Measurements from ENCODE around the gene BRINP3. TPM values are rescaled to one million over a fixed set of nuclear protein-coding genes. Genes with fewer than 3 reads are reported as not detected.

Gene BRINP3
- total RNA-seq, 1 donor from 2014 or later: not detected

DNA sequence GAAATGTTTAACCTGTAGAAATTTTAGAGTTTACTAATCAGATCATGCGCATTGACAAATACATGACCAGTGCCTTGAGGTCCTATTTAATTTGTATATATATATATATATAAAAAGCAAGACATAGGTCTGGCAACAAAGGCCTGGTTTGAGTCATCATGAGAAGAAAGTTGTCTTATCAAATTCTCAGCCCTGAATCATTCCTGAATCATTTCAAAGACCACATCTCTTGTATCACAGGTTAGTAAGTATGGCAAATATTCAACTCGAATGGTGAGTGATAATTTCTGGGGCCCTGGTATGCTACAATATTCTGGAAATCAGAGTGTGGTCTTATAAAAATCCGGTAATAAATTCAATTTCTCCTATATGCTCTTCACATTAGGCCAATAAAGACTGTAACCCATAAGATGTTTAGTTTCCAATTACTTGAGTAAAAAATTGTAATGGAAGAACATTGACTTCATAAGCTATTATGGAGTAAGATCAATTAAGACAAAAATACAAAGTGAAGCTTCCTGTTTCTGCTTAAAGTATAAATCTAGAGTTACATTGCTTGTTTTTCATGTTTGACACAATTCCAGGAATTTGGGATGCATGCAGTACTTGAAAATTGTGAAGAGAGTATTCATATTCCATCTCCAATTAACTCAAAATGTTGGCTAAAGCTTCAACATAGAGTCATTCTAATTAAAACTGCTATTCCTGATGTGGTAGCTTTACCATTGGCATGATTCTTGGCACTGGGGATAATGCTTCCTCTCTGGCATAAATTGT, 309.4 kb downstream of the BRINP3 start:
- TF ChIP-seq, protein P1, sequence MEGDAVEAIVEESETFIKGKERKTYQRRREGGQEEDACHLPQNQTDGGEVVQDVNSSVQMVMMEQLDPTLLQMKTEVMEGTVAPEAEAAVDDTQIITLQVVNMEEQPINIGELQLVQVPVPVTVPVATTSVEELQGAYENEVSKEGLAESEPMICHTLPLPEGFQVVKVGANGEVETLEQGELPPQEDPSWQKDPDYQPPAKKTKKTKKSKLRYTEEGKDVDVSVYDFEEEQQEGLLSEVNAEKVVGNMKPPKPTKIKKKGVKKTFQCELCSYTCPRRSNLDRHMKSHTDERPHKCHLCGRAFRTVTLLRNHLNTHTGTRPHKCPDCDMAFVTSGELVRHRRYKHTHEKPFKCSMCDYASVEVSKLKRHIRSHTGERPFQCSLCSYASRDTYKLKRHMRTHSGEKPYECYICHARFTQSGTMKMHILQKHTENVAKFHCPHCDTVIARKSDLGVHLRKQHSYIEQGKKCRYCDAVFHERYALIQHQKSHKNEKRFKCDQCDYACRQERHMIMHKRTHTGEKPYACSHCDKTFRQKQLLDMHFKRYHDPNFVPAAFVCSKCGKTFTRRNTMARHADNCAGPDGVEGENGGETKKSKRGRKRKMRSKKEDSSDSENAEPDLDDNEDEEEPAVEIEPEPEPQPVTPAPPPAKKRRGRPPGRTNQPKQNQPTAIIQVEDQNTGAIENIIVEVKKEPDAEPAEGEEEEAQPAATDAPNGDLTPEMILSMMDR (IDR thresholded peaks at IDR 0.05; ENCODE audit: insufficient read depth, low read length, severe bottlenecking): no peak
- Histone ChIP-seq H3K4me3 (ENCODE audit: low read depth, low read length) (no peak overlapping the region), H3K27me3 (ENCODE audit: control insufficient read depth, insufficient read depth, low read length) (no peaks in the 10 kb centered on the region), H3K36me3 (ENCODE audit: control insufficient read depth, insufficient read depth, low read length) (no peaks in the 10 kb centered on the region)
- peak; percentile 87 for DNase-seq (ENCODE audit: low read depth)
- no peak for FAIRE-seq

DNA sequence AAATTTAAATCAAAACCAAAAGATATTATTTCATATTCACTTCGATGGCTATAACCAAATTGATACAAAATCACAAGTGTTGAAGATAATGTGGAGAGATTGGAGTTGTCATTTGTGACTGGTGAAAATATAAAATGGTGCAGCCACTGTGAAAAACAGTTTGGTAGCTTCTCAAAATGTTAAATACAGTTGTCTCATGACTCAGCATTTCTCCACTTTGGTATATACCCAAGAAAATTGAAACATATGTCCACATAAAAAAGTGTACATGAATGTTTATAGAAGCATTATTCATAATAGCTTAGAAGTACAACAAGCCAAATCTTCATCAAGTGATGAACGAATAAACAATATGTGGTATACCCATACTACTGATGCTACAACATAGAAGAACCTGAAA, 318.5 kb downstream of the BRINP3 start:
- Histone ChIP-seq H3K4me3 (ENCODE audit: low read depth, low read length) (no peak overlapping the region), H3K36me3 (ENCODE audit: control insufficient read depth, insufficient read depth, low read length) (no peaks in the 10 kb centered on the region), H3K27me3 (ENCODE audit: control insufficient read depth, insufficient read depth, low read length) (no peaks in the 10 kb centered on the region)
- FAIRE-seq (no peak), DNase-seq (ENCODE audit: low read depth) (no peak)
- TF ChIP-seq, protein P1 (IDR thresholded peaks at IDR 0.05; ENCODE audit: insufficient read depth, low read length, severe bottlenecking): no peak

DNA sequence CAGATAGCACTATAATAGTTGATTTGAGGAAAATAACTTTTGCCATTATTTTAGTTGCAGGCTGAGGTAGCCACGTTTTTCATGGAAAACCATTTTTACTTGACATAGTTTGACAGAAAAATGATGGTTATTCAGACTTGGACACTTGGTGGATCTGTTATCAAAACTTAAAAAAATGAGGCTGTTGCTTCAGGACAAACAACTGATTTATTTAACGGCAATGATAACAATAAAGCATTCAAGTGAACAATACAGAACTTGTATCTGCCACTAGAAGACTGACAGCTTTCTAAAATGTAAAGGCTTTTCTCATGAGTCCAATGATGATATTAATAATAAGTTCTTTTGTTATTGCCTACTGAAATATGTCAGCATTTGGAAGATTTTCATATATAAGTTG, 322.9 kb downstream of the BRINP3 start:
- TF ChIP-seq, protein P1 (IDR thresholded peaks at IDR 0.05; ENCODE audit: insufficient read depth, low read length, severe bottlenecking): no peak
- no peaks in the 10 kb centered on the region for H3K27me3 ChIP-seq (ENCODE audit: control insufficient read depth, insufficient read depth, low read length)

DNA sequence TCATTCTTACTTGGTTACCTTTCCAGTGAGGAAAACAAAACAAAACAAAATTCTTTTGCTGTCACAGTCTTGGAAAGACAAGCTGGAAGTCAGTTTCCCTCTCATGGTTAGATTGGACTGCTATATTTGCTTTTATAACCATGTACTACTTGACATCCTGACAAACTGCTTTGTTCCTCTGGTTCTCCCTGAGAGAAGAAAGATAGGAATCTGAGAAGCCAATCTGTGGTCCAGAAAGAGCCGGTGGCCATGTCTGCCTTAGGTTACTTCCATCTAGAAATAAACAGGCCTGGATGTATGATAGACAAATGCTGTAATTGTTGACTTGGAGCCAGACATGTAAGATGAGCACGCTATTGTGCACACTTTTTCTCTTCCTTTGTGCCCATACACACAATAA, 330.0 kb downstream of the BRINP3 start:
- DNase-seq (ENCODE audit: low read depth) (no peak), FAIRE-seq (no peak)
- Histone ChIP-seq H3K27me3 (ENCODE audit: control insufficient read depth, insufficient read depth, low read length) (no peaks in the 10 kb centered on the region), H3K36me3 (ENCODE audit: control insufficient read depth, insufficient read depth, low read length) (no peaks in the 10 kb centered on the region), H3K4me3 (ENCODE audit: low read depth, low read length) (no peak overlapping the region)
- TF ChIP-seq, protein P1 (IDR thresholded peaks at IDR 0.05; ENCODE audit: insufficient read depth, low read length, severe bottlenecking): no peak

More for the DNA sequence above, 322.9 kb downstream of the BRINP3 start:
- DNase-seq (ENCODE audit: low read depth) (no peak), FAIRE-seq (no peak)
- no peak overlapping the region for H3K4me3 ChIP-seq (ENCODE audit: low read depth, low read length)
- no peaks in the 10 kb centered on the region for H3K36me3 ChIP-seq (ENCODE audit: control insufficient read depth, insufficient read depth, low read length)

DNA sequence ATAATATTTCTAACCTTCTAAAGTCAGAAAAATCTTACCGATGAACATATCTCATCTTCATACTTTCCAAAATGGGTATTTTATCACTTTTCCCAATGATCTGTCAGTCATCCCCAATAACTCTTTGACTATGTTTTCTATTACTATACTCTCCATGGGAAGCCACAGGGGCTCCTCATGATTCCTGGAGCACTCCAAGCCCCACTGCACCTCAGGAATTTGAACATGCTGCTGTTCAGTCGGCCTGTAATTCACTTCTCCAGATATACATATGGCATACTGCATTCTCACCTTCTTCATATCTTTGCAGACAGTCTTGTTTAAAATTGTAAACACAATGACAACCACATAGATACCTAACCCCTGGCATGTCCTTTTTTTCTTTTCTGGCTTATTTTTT, 333.0 kb downstream of the BRINP3 start:
- Histone ChIP-seq H3K27me3 (ENCODE audit: control insufficient read depth, insufficient read depth, low read length) (no peaks in the 10 kb centered on the region), H3K4me3 (ENCODE audit: low read depth, low read length) (no peak overlapping the region), H3K36me3 (ENCODE audit: control insufficient read depth, insufficient read depth, low read length) (no peaks in the 10 kb centered on the region)
- no peak for DNase-seq (ENCODE audit: low read depth)
- no peak for FAIRE-seq
- TF ChIP-seq, protein P1 (IDR thresholded peaks at IDR 0.05; ENCODE audit: insufficient read depth, low read length, severe bottlenecking): no peak

DNA sequence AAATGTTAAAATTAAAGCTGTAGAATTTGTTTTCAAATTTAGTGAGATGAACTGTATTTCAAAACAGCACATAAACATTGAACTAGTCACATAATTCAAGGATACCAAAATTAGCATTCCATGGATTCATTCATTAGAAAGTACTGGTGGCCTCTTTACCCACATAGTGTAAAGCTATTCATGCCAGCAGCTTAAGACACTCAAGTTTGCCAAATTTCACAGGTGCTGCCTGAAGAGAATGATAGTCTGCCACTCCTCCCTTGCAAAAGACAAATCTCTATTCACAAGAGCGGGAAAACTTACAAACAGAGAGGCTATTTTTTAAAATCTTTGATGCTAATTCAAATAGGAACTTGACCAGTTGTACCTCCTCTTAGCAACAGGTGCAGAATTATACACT, 337.0 kb downstream of the BRINP3 start:
- Histone ChIP-seq H3K4me3 (ENCODE audit: low read depth, low read length) (no peak overlapping the region), H3K27me3 (ENCODE audit: control insufficient read depth, insufficient read depth, low read length) (no peaks in the 10 kb centered on the region), H3K36me3 (ENCODE audit: control insufficient read depth, insufficient read depth, low read length) (no peaks in the 10 kb centered on the region)
- no peak for DNase-seq (ENCODE audit: low read depth)
- FAIRE-seq: no peak
- TF ChIP-seq, protein P1 (IDR thresholded peaks at IDR 0.05; ENCODE audit: insufficient read depth, low read length, severe bottlenecking): no peak
